Measurements from ENCODE around the gene CRABP2. TPM values are rescaled to one million over a fixed set of nuclear protein-coding genes. Genes with fewer than 3 reads are reported as not detected.

Gene CRABP2
- polyA plus RNA-seq, 1 of the 3 experiments (the other 2 are of a cell fraction): 42.1 TPM

DNA sequence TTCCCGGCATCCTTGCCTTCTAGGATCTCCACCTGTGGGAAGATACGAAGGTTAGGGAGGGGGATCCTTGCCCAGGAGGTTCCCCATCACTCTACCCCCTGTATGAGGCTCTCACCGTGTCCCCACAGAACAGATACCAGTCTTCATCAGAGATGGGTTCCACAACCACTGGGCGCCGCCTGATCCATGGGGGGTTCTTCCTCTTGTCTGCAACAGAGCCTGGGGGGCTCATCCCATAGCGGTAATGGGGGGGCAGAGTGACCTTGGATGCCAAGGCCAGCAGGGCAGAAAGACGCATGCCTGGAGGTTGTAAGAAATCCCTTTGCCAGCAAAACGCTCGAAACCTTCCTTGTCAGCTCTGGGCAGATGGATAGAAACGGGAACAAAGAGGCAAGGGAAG lies 33.0 kb upstream of the CRABP2 start:
- H3K36me3 ChIP-seq (replicated peaks in 1 of 2; ENCODE audit: control insufficient read depth in 1 of 2, insufficient read depth in 2 of 2, low read length in 1 of 2): peaks cover 14 to 55% of the 10 kb centered on the region in 2 experiments
- CTCF ChIA-PET: interaction anchor here (0.7 to 8.6 kb wide), 6 partner anchors 9 to 190 kb away, joined by 3 to 42 read pairs (median 4); partner anchors contain the start of genes HDGF and ISG20L2
- no peak overlapping the region for H3K9ac ChIP-seq

DNA sequence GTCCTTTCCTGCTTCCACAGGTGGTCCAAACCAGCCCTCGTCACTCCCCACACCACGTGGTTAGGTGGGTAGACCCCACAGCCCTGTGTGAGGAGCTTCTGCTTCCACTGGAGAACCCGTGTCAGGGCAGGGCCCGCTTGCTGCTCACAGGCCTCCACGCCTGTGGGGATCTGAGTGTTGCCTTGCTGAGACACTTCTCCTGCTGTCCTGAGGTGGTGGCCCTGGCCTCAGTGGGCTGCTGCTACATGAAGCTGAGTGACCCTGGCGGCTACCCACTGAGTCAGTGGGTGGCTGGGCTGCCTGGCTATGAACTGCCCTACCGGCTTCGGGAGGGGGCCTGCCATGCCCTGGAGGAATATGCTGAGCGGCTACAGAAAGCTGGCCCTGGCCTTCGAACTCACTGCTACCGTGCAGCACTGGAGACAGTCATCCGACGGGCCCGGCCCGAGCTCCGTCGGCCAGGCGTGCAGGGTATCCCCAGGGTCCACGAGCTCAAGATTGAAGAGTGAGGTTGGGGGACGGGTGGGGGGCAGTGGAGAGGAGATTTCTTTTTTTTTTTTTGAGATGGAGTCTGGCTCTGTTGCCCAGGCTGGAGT lies 28.7 kb upstream of the CRABP2 start:
- Histone ChIP-seq H3K4me3 (ENCODE audit: low read depth in 2 of 2, low read length in 1 of 2) (no peak overlapping the region), H3K9me3 (no peaks in the 10 kb centered on the region), H3K9ac (no peak overlapping the region), H3K79me2 (ENCODE audit: insufficient read depth) (peaks cover 23% of the 10 kb centered on the region), H3K9me2 (no peaks in the 10 kb centered on the region), H3K36me3 (replicated peaks in 1 of 2; ENCODE audit: control insufficient read depth in 1 of 2, insufficient read depth in 2 of 2, low read length in 1 of 2) (peaks cover 13 to 49% of the 10 kb centered on the region in 2 experiments), H3K27me3 (ENCODE audit: insufficient read depth) (no peaks in the 10 kb centered on the region), H3F3A (replicated peaks; ENCODE audit: insufficient read depth) (no peaks in the 10 kb centered on the region), H2AFZ (ENCODE audit: low read depth) (no peak overlapping the region), H3K27ac (ENCODE audit: low read depth in 2 of 2, low read length in 1 of 2) (no peak overlapping the region; a peak in 1 of 4 replicates), H3K4me2 (no peak overlapping the region), H3K4me1 (ENCODE audit: control insufficient read depth in 1 of 2, insufficient read depth in 2 of 2, low read depth in 1 of 2, low read length in 1 of 2) (peaks cover 0 to 19% of the 10 kb centered on the region in 2 experiments; a peak in 3 of 4 replicates), H4K20me1 (ENCODE audit: insufficient read depth) (no peaks in the 10 kb centered on the region)
- DNase-seq: no peak
- no peak for TF ChIP-seq FOXM1 (IDR thresholded peaks at IDR 0.05; ENCODE audit: low read depth)
- TF ChIP-seq, protein P1, sequence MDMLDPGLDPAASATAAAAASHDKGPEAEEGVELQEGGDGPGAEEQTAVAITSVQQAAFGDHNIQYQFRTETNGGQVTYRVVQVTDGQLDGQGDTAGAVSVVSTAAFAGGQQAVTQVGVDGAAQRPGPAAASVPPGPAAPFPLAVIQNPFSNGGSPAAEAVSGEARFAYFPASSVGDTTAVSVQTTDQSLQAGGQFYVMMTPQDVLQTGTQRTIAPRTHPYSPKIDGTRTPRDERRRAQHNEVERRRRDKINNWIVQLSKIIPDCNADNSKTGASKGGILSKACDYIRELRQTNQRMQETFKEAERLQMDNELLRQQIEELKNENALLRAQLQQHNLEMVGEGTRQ (IDR thresholded peaks at IDR 0.05; ENCODE audit: borderline replicate concordance, low read depth, low read length): no peak
- no peak for TF ChIP-seq ELF1 (IDR thresholded peaks at IDR 0.05)
- no peak for TF ChIP-seq GABPA (IDR thresholded peaks at IDR 0.05; ENCODE audit: low read depth)
- no peak for TF ChIP-seq IRF3 (IDR thresholded peaks at IDR 0.05; ENCODE audit: low read depth, low read length)
- no peak for TF ChIP-seq EP300 (IDR thresholded peaks at IDR 0.05; ENCODE audit: borderline replicate concordance in 1 of 2, low read depth in 1 of 2, low read length in 1 of 2)
- no peak for TF ChIP-seq RXRA (IDR thresholded peaks at IDR 0.05; ENCODE audit: borderline replicate concordance, low read depth)
- no peak for TF ChIP-seq SMC3 (IDR thresholded peaks at IDR 0.05; ENCODE audit: low read depth, low read length)
- TF ChIP-seq JUND (IDR thresholded peaks at IDR 0.05): no peak
- no peak for TF ChIP-seq FOXJ3 (CRISPR knock-in tag; IDR thresholded peaks at IDR 0.05)
- 96% methylated on average over 13 of the region's 20 CpGs for WGBS (ENCODE audit: low lambda C conversion rate)
- CTCF ChIA-PET: interaction anchor here (1.0 to 38.0 kb wide), 2 partner anchors 8 to 39 kb away, joined by 6 to 2702 read pairs; partner anchors contain the start of genes CRABP2 and NES
- POLR2A ChIA-PET: interaction anchor here (3.4 kb wide), 1 partner anchor 45 kb away, joined by 7 read pairs; no protein-coding TSS in a partner anchor

More for the DNA sequence above, 33.0 kb upstream of the CRABP2 start:
- Histone ChIP-seq H3K27ac (ENCODE audit: low read depth in 2 of 2, low read length in 1 of 2) (no peak overlapping the region; a peak in 1 of 4 replicates), H3K4me3 (ENCODE audit: low read depth in 2 of 2, low read length in 1 of 2) (no peak overlapping the region), H4K20me1 (ENCODE audit: insufficient read depth) (no peaks in the 10 kb centered on the region), H3K9me3 (no peaks in the 10 kb centered on the region), H3K9me2 (no peaks in the 10 kb centered on the region), H3K79me2 (ENCODE audit: insufficient read depth) (peaks cover 25% of the 10 kb centered on the region), H3K27me3 (ENCODE audit: insufficient read depth) (no peaks in the 10 kb centered on the region), H3F3A (replicated peaks; ENCODE audit: insufficient read depth) (peaks cover 21% of the 10 kb centered on the region), H2AFZ (ENCODE audit: low read depth) (no peak overlapping the region), H3K4me1 (ENCODE audit: control insufficient read depth in 1 of 2, insufficient read depth in 2 of 2, low read depth in 1 of 2, low read length in 1 of 2) (peaks cover 5 to 6% of the 10 kb centered on the region in 2 experiments; a peak in 3 of 4 replicates), H3K4me2 (no peak overlapping the region)
- TF ChIP-seq TCF12 (IDR thresholded peaks at IDR 0.05): no peak
- TF ChIP-seq SIN3A (IDR thresholded peaks at IDR 0.05; ENCODE audit: borderline replicate concordance, low read depth, low read length): no peak
- TF ChIP-seq YY1 (IDR thresholded peaks at IDR 0.05; ENCODE audit: low read depth): no peak
- TF ChIP-seq GABPA (IDR thresholded peaks at IDR 0.05; ENCODE audit: low read depth): no peak
- no peak for TF ChIP-seq GATA2 (CRISPR knock-in tag; IDR thresholded peaks at IDR 0.05)
- TF ChIP-seq JUND (IDR thresholded peaks at IDR 0.05): no peak
- no peak for TF ChIP-seq TAF1 (IDR thresholded peaks at IDR 0.05; ENCODE audit: borderline replicate concordance, low read depth, low read length)
- POLR2A ChIA-PET: no interaction called here
- DNase-seq: no peak
- 96% methylated on average over 10 of the region's 10 CpGs for WGBS (ENCODE audit: low lambda C conversion rate)

Data from SK-N-SH (cell line).